Thoracic aorta (tissue), 2 donors: ENCODE measurements around the gene SOX9. TPM values are rescaled to one million over a fixed set of nuclear protein-coding genes. Genes with fewer than 3 reads are reported as not detected.
A peak's percentile ranks its signal among the peaks of the same experiment; 100 is the strongest.

Source experiments
- ATAC-seq: fragments of 150-250 bp; one replicate; pipeline ENCODE4 v1.8.0; 2017; ENCODE audit warnings: low read depth; ENCODE audit not compliant: insufficient number of reproducible peaks, low FRiP score
- DNase-seq: peaks from one replicate; pipeline ENCODE4 v3.0.0-alpha.2; 2020; ENCODE audit warnings: low spot score
- H3K27ac ChIP-seq, 2 donors: fragments of 200-600 bp; sonication (generic); 1 replicate in 1 of 2; 2 replicates in 1 of 2; pipeline ENCODE4 v1.5.1; 2016; ENCODE audit warnings: mild to moderate bottlenecking in 2 of 2, moderate library complexity in 2 of 2
- H3K27me3 ChIP-seq: fragments of 200-600 bp; sonication (generic); replicated peaks from 2 replicates; pipeline ENCODE4 v1.6.0; 2016; ENCODE audit warnings: mild to moderate bottlenecking; ENCODE audit not compliant: insufficient read depth
- H3K36me3 ChIP-seq: fragments of 200-600 bp; sonication (generic); one replicate; pipeline ENCODE4 v1.5.1; 2016
- H3K4me1 ChIP-seq, 2 donors: fragments of 200-600 bp; sonication (generic); 1 replicate in 1 of 2; 2 replicates in 1 of 2; pipeline versions ENCODE4 v1.5.1 to v1.6.0; 2016; ENCODE audit warnings: low read depth in 2 of 2, mild to moderate bottlenecking in 1 of 2; ENCODE audit not compliant: control insufficient read depth in 1 of 2
- H3K4me3 ChIP-seq: fragments of 200-600 bp; sonication (generic); 2 replicates; pipeline ENCODE4 v1.5.1; 2016; ENCODE audit warnings: mild to moderate bottlenecking
- H3K9me3 ChIP-seq: fragments of 200-600 bp; sonication (generic); 2 replicates; pipeline ENCODE4 v1.5.1; 2016
- total RNA-seq, 2 donors: library from RNA; depleted of rRNA; stranded (reverse); fragments of >200 nt; gene quantifications; one replicate each; pipeline versions ENCODE4 v1.1.0 to v1.2.3, GENCODE V29; 2016
- TF ChIP-seq, protein P1 (sequence below): fragments of 200-600 bp; sonication (generic); IDR thresholded peaks from one replicate; pipeline ENCODE4 v1.5.1; 2019; ENCODE audit warnings: antibody characterized with exemption

The SOX9 gene
- total RNA-seq, result 1 to 10 TPM; 1.2 to 3.6 TPM

DNA sequence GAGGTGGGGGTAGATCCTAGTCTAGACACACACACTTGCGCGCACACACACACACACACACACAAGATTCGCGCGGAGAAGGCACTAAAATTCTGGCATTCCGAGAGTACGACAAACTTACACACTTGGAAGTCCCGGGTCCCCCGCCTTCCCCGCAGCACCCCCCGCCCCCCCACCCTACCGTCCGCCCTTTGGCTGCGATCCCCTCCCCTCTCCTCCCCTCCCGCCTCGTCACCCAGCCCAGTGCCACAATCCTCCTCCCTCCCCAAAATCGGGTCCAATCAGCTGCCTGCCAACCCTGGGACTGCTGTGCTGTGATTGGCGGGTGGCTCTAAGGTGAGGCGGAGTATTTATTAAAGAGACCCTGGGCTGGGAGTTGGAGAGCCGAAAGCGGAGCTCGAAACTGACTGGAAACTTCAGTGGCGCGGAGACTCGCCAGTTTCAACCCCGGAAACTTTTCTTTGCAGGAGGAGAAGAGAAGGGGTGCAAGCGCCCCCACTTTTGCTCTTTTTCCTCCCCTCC lies at the start of gene SOX9:
TSS of gene SOX9 (plus strand) at position 379 of the 522 bp plus-strand sequence. CDS start 372 bp downstream, outside the sequence.
- no peaks in the 10 kb centered on the region for H3K9me3 ChIP-seq
- DNase-seq, result no peak
- H3K27me3 ChIP-seq, result no peaks in the 10 kb centered on the region
- H3K4me3 ChIP-seq, result peak within 1 kb of the TSS; percentile 64
- ATAC-seq, result no peak
- H3K36me3 ChIP-seq, result no peaks in the 10 kb centered on the region
- H3K4me1 ChIP-seq, result peaks cover 19 to 49% of the 10 kb centered on the region in 2 donors
- TF ChIP-seq, protein P1, sequence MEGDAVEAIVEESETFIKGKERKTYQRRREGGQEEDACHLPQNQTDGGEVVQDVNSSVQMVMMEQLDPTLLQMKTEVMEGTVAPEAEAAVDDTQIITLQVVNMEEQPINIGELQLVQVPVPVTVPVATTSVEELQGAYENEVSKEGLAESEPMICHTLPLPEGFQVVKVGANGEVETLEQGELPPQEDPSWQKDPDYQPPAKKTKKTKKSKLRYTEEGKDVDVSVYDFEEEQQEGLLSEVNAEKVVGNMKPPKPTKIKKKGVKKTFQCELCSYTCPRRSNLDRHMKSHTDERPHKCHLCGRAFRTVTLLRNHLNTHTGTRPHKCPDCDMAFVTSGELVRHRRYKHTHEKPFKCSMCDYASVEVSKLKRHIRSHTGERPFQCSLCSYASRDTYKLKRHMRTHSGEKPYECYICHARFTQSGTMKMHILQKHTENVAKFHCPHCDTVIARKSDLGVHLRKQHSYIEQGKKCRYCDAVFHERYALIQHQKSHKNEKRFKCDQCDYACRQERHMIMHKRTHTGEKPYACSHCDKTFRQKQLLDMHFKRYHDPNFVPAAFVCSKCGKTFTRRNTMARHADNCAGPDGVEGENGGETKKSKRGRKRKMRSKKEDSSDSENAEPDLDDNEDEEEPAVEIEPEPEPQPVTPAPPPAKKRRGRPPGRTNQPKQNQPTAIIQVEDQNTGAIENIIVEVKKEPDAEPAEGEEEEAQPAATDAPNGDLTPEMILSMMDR, result no peak
- H3K27ac ChIP-seq, result no peak within 1 kb of the TSS

DNA sequence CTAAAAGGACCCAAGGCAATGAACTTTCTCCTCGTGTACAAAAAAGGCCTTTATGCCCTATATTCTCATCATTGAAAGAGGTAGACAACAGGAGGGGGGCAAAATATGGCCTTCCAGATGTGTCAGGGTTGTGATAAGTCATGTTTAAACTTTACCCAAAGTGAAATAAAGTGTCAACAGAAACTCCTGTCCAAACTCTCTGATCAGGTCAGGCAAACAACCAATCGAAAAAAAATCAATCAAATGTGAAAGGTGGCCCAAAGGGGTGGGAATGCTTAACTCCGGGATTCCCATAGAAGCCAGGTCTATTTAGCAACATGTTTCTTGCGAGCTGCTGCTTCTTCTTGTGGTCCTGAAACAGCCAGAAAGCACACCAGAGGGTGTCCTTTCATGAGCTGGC lies 49.5 kb upstream of the SOX9 start:
- ATAC-seq, result no peak
- Histone ChIP-seq H3K4me1 (no peaks in the 10 kb centered on the region), H3K4me3 (no peak overlapping the region), H3K36me3 (no peaks in the 10 kb centered on the region), H3K27ac (no peak overlapping the region), H3K27me3 (no peaks in the 10 kb centered on the region), H3K9me3 (no peaks in the 10 kb centered on the region)
- DNase-seq, result no peak
- TF ChIP-seq, protein P1, result no peak

DNA sequence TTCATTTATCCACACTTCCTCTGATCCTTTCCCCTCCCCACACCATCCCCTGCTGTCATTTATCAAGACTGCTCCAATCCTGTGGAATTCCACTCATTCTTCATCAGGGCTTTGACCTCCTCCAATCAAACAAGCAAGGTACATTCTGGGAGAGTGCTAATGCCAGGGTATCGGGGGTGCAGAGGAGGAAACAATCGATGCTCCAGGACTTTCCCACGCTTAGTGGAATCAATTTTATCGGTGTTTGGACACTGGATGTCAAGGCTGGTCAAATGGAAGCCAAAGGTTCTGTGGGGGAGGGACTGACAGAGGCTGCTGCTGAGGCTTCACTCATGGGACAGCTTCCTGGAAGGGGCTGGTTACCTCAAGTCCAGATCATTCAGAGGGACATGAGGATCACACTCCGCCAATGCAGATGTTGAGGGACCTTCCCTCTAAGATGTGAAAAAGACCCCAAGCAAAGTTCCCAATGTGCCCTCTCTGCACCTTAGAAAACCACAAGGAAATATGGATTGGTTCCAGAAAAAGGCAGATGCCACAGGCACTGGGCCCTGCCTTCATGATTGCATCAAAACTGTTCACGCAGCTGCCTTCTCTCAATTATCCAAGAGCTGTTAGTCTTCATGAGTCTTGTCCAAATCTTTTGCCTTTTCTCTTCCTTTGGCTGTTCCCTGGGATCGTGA lies 44.7 kb upstream of the SOX9 start:
- TF ChIP-seq, protein P1, result no peak
- Histone ChIP-seq H3K4me3 (no peak overlapping the region), H3K4me1 (no peaks in the 10 kb centered on the region), H3K9me3 (no peaks in the 10 kb centered on the region), H3K27ac (no peak overlapping the region), H3K36me3 (no peaks in the 10 kb centered on the region), H3K27me3 (no peaks in the 10 kb centered on the region)
- DNase-seq (no peak), ATAC-seq (no peak)

DNA sequence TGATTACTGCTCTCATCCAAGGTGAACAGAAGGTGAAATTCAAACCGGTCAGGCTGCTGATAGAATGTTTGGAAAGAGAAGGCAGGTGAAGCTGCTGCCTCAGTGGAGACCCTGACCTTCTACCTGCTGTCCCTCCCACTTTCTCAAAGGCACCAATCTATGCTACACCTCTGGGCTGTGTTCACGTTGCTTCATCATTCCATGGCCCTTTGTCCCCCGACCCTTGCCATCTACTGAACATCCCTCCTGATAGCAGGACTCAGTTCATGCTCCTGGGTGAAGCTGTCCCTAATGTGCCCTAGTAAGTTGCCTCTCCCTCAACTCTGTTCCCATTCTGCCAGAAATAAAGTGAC lies 44.2 kb upstream of the SOX9 start:
- ATAC-seq (no peak), DNase-seq (no peak)
- H3K27me3 ChIP-seq, result no peaks in the 10 kb centered on the region
- no peak overlapping the region for H3K4me3 ChIP-seq
- no peak overlapping the region for H3K27ac ChIP-seq
- H3K36me3 ChIP-seq, result no peaks in the 10 kb centered on the region
- no peaks in the 10 kb centered on the region for H3K4me1 ChIP-seq
- TF ChIP-seq, protein P1, result no peak
- H3K9me3 ChIP-seq, result no peaks in the 10 kb centered on the region

DNA sequence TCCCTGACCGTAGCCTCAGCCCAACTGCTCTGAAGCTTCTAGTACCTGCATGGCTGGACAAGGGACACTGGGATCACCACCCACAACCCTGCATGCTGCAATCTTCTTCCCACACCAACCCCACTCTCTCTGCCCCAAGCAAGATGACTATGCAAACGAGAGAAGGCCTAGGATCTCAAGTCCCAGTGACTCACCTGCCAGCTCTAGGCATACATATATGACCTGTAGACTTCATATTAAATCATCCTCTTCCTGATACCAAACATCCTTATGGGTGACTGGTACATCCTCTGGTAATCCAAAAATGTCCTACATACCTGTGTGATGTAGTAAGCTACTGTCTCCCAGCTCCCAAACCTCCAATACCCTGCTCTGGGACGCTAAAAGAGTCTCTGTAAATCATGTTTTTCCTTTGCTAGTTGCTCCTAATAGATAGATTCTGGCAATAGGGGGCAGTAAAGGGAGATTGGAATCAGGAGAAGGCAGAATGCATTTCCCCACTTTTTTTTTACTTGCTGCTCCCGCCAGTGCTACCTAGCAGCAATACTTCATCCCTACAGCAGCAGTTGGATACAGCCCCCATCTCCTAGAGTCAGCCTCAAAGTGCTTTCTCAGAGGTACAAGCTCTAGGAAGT lies 43.4 kb upstream of the SOX9 start:
- DNase-seq, result no peak
- Histone ChIP-seq H3K4me1 (no peaks in the 10 kb centered on the region), H3K27ac (no peak overlapping the region), H3K4me3 (no peak overlapping the region), H3K9me3 (no peaks in the 10 kb centered on the region), H3K27me3 (no peaks in the 10 kb centered on the region), H3K36me3 (no peaks in the 10 kb centered on the region)
- TF ChIP-seq, protein P1, result no peak
- ATAC-seq, result no peak
